Measurements from ENCODE around the gene CSTF1. TPM values are rescaled to one million over a fixed set of nuclear protein-coding genes. Genes with fewer than 3 reads are reported as not detected.

CSTF1 gene
- total RNA-seq, 4 donors from 2014 or later, result 15.3 to 24.8 (median 20.2) TPM

DNA sequence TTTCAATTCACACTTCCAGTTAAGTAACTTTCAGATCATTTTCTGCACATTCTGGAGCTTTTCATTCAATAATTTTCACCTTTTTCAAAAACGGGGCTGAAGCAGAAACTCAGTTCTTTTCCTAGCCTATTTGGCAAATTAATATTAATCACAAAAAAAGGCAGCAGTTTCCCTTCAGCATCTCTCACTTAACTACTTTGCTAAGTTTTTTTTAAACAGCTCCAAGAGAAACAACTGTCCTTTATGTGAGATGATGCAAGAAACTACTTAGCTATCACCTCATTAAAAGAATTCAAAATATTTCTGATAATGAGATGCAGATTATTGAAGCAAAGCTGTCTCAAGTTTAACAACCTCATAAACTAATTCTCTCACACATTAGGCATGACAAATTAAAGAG, 31.4 kb downstream of the CSTF1 start:
- TF ChIP-seq CTCF (IDR thresholded peaks at IDR 0.05; ENCODE audit: low read depth), result no peak

GRCh38 chr20:56424931-56425330, 32.5 kb downstream of the CSTF1 start:
- TF ChIP-seq CTCF (IDR thresholded peaks at IDR 0.05; ENCODE audit: low read depth), result no peak

GRCh38 chr20:56426026-56426425, 33.6 kb downstream of the CSTF1 start:
- TF ChIP-seq CTCF (IDR thresholded peaks at IDR 0.05; ENCODE audit: low read depth), result no peak

DNA sequence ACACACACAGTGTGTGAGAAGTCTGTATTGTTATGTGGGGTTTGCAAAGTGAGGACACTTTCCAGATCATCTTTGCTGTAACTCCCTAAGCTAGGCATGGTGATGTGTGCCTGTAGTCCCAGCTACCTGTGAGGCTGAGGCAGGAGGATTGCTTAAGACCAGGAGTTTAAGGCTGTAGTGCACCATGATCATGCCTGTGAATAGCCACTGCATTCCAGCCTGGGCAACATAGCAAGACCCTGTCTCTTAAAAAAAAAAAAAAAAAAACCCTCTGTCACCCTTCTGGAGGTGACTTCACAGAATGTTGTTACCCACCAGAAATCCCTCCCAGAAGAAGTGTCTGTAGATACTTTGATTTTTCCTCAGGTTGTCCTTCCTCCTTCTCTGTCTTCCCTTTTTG, 34.5 kb downstream of the CSTF1 start:
- TF ChIP-seq CTCF (IDR thresholded peaks at IDR 0.05; ENCODE audit: low read depth), result no peak

- TF ChIP-seq CTCF (IDR thresholded peaks at IDR 0.05; ENCODE audit: low read depth), result no peak
These were observed 35.4 kb downstream of the CSTF1 start for GRCh38 chr20:56427797-56428196.

DNA sequence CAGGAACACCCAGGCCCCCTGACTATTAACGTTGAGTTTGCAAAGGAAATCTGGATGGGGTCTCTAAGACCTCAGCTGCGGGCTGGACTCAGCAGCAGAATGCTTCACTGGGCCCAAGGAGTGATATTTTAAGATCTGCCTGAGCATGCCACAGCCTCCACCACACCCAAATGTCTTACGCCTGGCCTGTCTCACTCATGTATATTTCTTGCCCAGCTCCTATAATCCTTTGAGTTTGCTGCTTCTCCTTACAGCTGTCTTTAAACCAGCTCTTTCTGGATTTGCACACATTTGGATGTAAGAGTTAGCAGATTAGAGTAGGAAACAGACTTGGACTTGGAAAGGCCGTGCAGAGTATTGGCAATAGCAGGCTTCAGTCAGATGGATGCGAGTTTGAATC, 36.0 kb downstream of the CSTF1 start:
- no peak for TF ChIP-seq CTCF (IDR thresholded peaks at IDR 0.05; ENCODE audit: low read depth)

GRCh38 chr20:56428881-56429280, 36.4 kb downstream of the CSTF1 start:
- no peak for TF ChIP-seq CTCF (IDR thresholded peaks at IDR 0.05; ENCODE audit: low read depth)

Measured in subcutaneous adipose tissue (tissue), 4 donors.